COLO668 (cell line): ENCODE measurements around the gene SLC47A1.
"Not testable (repeated sequence)": the region's sequence is repeated elsewhere in the genome, so short reads cannot be mapped to it uniquely, and the experiment has no call there.

Experiments used
- DNase-seq: peaks from one replicate; lab custom pipeline; 2025; ENCODE audit not compliant: unreplicated experiment; lab: John Stamatoyannopoulos, UW

SLC47A1 gene

DNA sequence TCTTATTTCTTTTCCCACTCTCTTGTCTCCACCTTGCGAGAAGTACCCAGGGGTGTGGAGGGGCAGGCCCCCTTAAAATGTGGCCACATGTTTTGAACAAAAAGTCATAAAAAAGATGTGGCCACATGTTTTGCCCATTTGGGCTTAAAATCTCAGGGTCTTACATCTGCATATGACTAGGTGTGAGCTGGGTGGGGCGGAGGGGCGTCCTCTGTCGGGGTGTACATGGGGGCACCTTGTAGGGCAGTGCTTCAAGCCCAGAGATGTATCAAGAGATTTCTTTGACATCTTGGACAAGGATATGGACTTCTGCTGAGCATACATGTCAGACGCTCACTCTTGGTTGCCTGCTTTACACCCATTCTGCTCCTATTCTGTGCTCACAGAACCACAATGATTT, 13.0 kb upstream of the SLC47A1 start:
- no peak for DNase-seq

DNA sequence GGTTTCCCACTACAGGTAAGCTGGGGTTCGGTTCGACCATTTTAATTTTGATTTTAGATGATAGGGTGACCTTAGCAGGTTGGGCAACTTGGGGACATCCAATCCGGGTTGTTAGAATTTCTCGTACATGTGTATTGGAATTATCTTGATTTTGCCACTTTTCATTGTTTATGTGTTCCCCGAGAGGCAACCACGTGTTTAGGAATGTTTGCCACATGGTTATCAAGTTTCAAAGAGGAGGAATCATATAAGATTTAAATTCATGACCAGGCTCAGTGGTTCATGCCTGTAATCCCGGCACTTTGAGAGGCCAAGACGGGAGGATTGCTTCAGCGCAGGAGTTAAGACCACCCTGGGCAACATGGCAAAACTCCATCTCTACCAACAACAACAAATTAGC, 10.0 kb upstream of the SLC47A1 start:
- no peak for DNase-seq

DNA sequence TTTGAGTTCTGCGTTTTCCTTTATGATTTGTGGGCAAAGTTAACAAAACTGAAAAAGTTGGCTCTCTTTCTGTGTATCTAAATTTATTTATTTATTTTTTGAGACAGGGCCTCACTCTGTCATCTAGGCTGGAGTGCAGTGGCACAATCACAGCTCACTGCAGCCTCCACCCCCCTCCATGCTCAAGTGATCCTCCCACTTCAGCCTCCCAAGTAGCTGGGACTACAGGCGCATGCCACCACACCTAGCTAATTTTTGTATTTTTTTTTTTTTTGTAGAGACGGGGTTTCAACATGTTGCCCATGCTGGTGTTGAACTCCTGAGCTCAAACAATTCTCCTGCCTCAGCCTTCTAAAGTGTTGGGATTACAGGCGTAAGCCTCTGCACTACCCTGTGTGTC, 6.7 kb upstream of the SLC47A1 start:
- not testable (repeated sequence) for DNase-seq

DNA sequence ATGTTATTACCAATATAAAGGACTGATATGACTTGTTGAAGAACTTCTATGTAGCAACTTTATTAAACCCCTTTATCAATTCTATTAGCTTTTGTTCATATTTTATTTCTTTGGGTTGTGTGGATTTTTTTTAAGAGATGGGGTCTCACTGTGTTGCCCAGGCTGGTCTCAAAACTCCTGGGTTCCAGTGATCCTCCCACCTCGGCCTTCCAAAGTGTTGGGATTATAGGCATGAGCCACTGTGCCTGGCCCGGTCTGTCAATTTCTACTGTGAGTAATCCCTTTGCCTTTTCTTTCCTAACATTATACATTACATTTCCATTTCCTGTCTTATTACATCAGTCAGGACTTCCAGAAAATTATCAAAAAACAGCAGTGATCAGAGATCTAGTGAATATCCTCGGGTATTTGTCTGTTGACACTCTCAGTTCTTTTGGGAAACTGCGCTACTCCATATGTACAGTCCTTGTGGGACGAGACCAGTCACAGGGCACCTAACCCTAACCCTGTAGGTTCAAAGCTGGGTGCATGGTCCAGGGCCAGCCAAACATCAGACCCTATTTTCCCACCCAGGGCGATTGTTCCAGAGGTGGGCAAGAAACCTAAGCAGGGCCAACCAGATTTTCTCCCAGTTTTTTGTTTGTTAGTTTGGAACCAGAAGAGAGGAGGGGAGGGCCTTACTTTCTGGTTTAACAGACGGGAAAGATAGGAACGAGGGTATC, 1.7 kb upstream of the SLC47A1 start:
- DNase-seq: no peak

DNA sequence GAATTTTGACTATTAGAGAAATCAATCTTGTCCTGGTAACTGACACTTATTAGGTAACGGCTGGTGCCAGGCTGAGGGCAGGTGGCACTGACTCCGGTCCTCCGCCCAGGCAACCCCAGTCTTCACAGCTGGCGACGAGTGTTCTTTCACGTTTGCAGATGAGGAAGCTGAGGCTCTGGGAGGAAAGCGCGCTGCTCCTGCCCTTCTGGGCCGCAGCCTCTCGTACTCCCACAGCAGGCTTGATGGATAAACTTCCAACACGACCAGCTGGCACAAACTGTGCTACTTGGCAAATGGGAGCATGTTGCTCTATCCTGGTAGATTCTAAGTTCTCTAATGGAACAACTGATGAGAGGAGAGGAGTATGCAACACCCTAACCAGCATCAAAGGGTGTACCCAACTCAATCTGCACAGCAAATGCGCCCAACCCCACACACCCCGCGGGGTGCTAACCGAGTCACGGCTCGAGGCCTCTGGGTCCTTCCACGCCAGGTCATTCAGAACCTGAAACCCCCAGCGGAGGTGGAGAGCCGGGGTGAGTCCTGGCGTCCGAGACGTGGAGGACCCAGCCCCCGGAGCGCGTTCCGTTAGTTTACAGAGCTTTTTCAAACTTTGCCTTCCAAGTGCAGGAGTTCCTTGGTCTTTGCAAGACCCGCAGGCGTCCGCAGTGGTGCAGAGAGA, 477 bp upstream of the SLC47A1 start:
- DNase-seq: no peak

DNA sequence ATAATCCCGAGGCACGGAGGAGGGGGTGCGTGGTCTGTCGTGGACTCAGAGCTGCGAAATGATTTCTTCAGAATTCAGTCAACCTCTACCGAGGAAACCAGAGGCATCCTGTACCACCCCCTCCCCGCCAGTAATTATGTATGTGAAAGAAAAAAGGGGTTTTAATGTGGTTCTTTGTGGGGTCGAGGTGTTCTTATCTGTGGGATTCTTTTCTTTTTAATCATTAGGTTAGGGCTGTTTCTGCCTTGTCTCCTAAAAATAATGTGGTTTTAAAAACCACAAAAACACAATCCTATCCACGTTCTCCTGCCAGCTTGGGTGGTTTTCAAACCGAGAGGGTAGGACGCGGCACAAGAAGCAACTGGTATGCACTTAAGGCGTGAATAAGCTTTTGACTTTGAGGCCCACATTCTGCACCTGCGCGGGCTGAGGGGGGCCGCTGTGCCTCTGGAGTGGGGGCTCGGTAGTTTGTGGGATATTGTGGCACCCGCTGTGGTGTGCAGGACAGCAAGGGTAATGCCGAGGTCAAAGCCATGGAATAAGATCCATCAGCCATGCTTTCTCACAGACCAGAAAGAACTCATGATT, 1.0 kb downstream of the SLC47A1 start:
- DNase-seq: no peak

DNA sequence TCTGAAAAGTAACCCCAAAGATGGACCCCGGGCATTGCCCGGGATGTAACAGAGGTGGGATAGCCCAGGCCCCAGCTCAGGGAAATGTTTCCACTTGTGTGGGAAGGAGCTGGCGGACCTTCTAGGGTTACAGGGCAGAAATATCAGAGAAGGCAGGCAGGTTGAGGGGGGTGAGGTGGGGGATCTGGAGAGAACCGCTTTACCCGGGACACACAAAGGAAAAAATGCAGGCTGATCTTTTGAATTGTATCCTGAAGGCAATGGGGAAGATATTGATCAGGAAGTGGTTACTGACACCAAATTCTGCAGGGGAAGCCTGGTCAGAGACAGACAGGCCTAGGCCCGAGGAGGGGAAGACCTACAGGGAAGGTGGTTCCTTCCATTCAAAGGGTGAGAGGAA, 3.5 kb downstream of the SLC47A1 start:
- no peak for DNase-seq

DNA sequence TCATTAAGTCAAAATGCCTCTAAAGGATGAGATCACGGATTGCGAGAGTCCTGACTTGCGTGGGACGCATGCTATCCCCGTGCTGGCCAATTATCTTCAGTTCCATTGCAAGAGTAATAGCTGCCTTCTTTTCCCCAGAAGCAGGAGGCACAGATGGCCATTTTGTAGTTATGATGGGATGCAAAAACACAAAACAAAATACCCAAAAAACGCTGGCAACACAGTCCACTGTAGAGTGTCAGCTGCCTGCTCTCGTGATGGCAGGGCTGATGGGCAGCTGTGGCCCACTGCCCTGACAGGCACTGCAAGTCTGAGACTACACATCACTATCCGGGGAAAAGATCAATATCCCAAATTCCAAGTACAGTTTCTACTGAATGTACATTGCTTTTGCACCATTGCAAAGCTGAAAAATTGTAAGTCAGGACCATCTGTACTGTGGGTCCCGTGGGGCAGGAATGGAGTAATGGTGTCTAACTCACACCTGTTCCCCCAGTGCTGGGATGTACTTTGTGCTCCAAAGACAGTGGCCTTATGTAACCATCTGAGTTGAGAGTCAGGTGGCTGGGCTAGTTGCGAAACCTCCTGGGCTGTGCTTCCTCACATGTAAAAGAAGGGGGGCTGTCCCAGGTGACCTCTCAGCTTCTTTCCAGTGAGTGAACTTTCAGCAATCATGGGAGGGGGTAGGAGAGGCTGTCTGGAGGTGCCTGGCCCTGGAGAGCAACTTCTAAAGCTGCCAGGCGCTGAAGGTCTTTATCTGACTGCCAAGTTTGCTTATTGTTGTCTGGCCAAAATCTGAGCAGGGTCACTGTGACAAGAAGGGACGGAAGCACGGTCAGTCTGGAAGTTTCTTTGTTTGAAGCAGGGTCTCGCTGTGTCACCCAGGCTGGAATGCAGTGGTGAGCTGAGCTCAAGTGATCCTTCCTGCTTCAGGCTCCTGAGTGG, 4.7 kb downstream of the SLC47A1 start:
- no peak for DNase-seq

DNA sequence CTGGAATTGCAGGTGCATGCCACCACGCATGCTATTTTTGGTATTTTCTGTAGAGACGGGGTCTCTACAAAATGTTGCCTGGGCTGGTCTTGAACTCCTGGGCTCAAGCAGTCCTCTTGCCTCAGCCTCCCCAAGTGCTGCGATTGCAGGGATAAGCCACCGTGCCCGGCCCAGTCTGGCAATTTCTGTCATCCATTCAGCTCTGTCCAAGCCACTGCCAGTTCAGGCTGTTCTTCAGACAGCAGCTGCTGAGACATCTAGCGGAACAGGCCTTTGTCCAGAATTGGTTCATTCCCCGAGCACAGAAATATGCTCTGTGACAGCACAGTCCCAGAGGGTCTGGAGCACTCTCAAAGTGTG, 5.4 kb downstream of the SLC47A1 start:
- DNase-seq: no peak

DNA sequence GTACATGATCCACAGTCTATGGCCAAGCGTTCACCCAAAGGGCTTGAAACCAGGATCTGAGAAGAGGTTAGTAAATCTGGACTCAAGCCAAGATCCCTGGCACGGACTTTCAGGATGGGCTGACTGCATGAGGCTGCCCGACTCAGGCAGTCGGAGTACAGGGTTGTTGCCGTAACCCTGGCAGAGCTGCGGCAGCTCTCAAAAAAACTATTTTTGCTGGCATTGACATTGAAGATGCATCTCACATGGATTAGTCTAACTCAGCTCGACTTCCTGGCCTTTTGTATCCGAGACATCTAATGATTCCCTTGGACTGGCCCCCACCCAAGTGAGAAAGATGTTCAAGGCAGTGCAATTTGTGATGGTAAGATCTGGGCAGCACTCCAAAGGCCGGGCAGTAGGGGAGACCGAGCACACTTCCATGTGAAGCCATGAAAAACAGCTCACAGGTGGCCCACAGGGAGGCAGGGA, 6.2 kb downstream of the SLC47A1 start:
- DNase-seq: no peak

DNA sequence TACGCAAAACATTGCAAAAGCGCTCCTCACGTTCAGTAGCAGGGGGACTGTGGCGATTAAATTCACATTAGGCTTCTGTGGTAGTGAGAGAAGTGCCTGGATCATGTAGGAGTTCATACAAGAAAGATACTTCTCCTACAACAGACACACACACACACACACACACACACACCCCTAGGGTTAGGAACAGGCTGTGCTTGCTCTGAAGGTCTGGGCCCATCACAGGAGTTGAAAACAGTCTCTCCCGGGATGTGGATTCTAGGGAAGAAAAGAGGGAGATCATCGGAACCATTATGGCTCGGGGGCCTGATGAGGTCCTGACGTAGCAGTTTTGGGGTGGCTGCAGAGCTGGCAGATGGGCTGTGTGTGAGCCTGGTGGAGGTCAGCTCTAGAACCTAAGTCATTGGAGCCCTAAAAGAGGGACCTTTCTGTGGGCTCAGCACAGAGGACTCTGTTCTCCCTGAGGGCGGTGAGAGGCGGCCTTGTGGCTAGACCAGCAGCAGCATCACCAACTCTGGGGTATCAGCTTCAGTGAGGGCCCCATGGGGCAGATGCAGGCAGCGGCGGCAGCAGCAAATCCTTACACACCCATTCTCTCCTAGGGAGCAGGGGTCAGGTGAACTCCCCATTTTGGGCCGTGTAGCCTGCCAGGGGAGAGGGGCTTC, 7.2 kb downstream of the SLC47A1 start:
- no peak for DNase-seq

DNA sequence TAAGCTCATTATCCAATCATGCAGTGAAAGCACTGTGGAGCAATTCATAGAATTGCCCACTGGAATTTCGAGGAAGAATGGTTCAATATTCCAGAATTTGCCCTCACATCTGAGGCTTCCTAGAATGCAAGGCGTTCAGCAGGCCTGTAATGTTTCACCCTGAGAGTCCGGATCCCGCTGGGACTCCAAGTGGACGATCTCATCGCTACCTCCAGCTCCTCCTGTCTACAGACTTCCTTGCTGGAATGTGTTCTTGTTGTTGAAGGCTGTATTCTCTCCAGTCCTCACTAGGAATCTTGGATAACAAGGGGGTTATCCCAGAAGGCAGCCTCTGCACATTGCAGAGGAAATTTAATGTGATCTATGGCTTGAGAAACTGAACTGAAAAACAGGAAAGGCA, 7.8 kb downstream of the SLC47A1 start:
- no peak for DNase-seq

DNA sequence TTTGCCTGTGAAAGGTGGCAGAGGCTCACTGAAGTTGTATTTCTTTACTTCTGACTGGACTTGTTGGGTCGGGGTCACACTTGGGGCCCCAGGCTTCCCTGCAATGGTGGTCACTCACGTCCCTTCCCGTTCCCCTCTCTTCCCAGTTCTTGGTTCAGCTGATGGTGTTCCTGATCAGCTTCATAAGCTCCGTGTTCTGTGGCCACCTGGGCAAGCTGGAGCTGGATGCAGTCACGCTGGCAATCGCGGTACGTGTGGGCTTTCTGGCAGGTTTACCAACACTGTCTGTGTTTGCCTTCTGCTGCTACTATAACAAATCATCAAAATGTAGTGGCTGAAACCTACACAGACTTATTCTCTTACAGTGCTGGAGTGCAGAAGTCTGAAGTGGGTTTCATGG, 8.6 kb downstream of the SLC47A1 start:
- DNase-seq: no peak

DNA sequence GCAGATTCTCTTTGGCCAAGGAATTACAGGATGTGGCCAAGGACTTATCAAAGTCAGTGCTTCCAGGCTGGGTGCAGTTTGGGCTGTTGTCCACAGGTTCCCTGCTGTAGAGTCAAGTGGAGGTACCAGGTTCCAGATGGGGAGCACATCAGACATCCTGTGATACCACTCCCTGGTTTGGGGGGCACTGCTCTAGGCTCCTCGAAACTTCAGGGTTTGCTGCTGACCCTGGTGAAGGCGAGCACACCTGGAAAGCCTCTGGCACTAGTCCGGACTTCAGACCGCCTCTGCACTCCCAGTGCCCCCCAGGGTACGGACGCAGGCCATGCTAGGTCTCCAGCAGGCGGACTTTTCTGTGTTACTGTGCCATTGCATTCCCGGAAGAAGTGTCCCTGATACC, 10.7 kb downstream of the SLC47A1 start:
- DNase-seq: no peak

DNA sequence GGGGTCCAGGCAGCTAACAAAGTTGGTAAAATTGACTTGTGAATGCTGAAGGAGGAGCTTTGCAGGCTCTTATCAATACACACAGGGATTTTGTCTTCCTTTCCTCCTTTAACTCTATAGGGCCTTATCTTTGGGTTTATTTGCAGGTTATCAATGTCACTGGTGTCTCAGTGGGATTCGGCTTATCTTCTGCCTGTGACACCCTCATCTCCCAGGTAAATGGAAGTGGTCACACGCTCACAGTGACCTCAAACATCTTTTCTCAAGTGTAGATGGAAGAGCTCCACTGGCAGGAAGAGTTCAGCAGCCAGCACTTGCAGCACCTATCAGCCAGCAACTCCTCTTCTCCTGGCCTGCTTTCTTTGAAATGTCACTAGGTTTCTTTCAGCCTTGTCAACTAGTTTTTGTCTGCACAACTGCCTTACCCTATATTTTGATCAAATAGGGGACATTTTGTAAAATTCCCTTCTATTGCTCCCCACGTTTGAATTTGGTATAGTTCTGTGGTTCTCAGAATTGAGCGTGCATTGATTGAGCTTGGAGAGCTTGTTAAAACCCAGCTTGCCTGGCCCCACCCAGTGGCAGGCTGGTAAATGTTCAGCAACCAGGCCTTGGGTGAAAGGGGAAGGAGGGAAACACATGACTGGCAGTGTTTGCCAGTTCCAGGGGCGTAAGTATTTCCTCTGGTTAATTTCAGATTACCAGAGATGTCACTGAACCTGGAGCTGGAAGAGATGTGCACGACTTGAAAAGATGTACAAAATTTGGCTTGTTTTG, 12.8 kb downstream of the SLC47A1 start:
- DNase-seq: no peak

DNA sequence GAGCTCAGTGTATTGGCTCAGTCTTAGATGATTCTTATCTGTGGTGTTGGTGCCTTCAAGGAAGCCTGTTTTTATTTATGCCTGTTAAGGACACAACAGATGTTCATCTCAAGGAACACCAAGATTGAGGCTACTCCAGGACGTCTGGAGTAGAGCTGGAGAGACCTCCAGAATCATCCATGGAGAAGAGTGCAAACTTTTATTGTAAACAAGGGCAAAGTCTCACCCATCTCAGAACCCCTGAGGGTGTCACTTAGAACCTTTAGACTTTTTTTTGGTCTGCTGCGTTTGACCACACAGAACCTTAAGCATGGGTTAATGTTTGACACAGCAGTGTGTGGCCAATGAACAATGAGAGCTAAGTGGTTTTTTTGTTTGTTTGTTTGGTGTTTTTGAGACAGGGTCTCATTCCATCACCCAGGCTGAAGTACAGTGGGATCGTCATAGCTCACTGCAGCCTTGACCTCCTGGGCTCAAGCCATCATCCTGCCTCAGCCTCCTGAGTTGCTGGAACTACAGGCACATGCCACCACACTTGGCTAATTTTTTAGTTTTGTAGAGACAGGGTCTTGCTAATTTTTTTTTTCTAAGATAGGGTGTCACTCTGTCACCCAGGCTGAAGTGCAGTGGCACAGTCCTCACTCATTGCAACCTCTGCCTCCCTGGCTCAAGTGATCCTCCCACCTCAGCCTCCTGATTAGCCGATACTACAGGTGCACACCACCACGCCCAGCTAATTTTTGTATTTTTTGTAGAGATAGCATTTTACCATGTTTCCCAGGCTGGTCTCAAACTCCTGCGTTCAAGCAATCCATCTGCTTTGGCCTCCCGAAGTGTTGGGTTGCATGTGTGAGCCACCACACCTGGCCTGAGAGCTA, 16.3 kb downstream of the SLC47A1 start:
- DNase-seq: peak; percentile 13

DNA sequence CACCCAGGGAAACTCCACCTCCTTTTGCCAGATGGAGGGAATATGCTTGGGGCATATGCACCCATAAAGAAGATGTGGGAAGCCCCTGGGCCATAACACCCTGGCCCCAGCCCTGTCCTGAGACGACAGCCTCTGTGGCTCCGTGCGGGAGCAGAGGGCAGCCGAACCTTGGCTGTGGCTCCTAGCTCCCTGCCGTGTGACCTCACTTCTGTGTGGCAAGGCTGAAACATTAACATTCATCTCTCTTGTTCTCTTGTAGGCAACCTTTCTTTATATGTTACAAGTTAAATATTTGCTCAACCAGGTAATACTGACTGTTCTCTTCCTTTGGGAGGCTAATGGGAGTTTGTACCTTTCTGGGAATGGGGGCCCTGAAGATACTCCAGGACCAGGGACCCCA, 17.5 kb downstream of the SLC47A1 start:
- peak; percentile 2 for DNase-seq

DNA sequence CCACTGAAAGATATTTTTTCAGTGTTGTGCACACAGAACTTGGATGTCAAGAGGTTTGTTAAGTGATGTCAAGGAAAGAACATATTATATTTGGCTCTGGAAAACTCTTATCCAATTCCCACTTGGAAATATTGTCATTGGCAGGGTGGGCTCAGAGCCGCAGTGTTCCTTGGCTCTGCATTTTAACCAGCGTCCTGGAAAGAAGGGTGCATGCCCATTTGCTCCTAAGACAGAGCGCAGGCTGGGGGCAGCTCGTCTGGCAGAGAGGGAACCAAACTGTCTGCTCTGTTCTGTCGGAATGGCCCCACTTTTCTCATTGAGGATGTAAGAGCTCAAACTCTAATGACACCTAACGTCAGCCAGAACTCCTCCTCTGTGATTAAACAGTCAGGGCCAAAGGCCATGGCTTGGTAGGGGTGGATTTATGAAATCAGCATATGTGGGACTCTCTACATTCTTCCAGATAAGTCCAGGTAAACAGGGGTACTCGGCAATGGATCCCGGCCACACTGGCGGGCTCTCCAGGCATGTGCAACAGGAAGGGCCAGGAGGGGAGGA, 18.0 kb downstream of the SLC47A1 start:
- no peak for DNase-seq

DNA sequence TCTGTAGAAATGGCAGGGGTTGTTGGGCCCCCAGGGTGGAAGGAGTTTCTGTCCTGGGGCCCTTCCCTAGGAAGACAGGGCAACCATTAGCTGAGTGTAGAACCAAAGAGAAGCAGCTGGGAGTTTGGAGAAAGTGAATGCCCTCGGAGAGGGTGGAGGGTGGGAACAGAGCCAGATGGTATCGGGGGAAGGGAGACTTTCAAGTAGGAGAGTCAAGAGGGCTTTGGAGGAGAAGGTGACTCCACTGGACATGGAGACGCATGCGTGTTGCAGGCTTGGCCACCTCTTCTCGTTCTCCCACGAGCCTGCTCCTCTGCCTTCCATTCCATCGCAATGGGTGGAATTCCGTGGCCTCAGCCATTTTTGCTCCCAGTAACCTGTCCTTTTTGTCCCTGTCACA, 19.4 kb downstream of the SLC47A1 start:
- no peak for DNase-seq
